Neural cell (in vitro differentiated cells): ENCODE results near the gene KIF21B. TPM values are rescaled to one million over a fixed set of nuclear protein-coding genes. Genes with fewer than 3 reads are reported as not detected.
A peak's percentile ranks its signal among the peaks of the same experiment; 100 is the strongest.

Experiments
- H2AFZ ChIP-seq: fragments of 200-600, 300-800 bp; sonication (generic), shearing (Covaris generic); 2 replicates; pipeline ENCODE4 v1.6.0; 2014; ENCODE audit warnings: low read depth, mild to moderate bottlenecking, antibody characterized with exemption, low read length, moderate library complexity
- H3F3A ChIP-seq: fragments of 200-600 bp; shearing (Covaris generic); 2 replicates; pipeline ENCODE4 v1.6.1; 2016; ENCODE audit warnings: mild to moderate bottlenecking, moderate library complexity, mixed read lengths, antibody characterized with exemption, low read length; ENCODE audit not compliant: insufficient read depth, poor library complexity, severe bottlenecking
- H3K27ac ChIP-seq: fragments of 200-600, 300-800 bp; sonication (generic), shearing (Covaris generic); 2 replicates; pipeline ENCODE4 v1.5.1; 2014; ENCODE audit warnings: mild to moderate bottlenecking, low read length, moderate library complexity
- H3K27me3 ChIP-seq: fragments of 300-800, 200-600 bp; sonication (generic), shearing (Covaris generic); 2 replicates; pipeline ENCODE4 v1.6.0; 2014; ENCODE audit warnings: mild to moderate bottlenecking, low read depth, low read length, moderate library complexity; ENCODE audit not compliant: insufficient read depth
- H3K36me3 ChIP-seq: fragments of 300-800, 200-600 bp; sonication (generic), shearing (Covaris generic); 2 replicates; pipeline ENCODE4 v1.5.1; 2014; ENCODE audit warnings: mild to moderate bottlenecking, antibody characterized with exemption, low read length, moderate library complexity; ENCODE audit not compliant: insufficient read depth
- H3K4me2 ChIP-seq: fragments of 300-800, 200-600 bp; sonication (generic), shearing (Covaris generic); 2 replicates; pipeline ENCODE4 v1.6.0; 2014; ENCODE audit warnings: mild to moderate bottlenecking, low read length
- H3K4me3 ChIP-seq: fragments of 300-800, 200-600 bp; sonication (generic), shearing (Covaris generic); 2 replicates; pipeline ENCODE4 v1.5.1; 2014; ENCODE audit warnings: mild to moderate bottlenecking, low read length, moderate library complexity
- H3K79me2 ChIP-seq: fragments of 200-600 bp; shearing (Covaris generic); replicated peaks from 2 replicates; pipeline ENCODE4 v1.6.0; 2014; ENCODE audit warnings: mild to moderate bottlenecking, low read length, moderate library complexity; ENCODE audit not compliant: insufficient read depth
- H3K9ac ChIP-seq: fragments of 300-800, 200-600 bp; sonication (generic), shearing (Covaris generic); 2 replicates; pipeline ENCODE4 v1.6.1; 2016; ENCODE audit warnings: mild to moderate bottlenecking, low read length, mixed read lengths
- H3K9me2 ChIP-seq: fragments of 200-600 bp; shearing (Covaris generic); 2 replicates; pipeline ENCODE4 v1.6.1; 2016; ENCODE audit warnings: mild to moderate bottlenecking, low read length, mixed read lengths; ENCODE audit not compliant: insufficient read depth
- H3K9me3 ChIP-seq: fragments of 200-600, 300-800 bp; sonication (generic), shearing (Covaris generic); 2 replicates; pipeline ENCODE4 v1.6.1; 2016; ENCODE audit warnings: mild to moderate bottlenecking, mixed run types, low read length, moderate library complexity, mixed read lengths
- H4K20me1 ChIP-seq: fragments of 200-600 bp; shearing (Covaris generic); 2 replicates; pipeline ENCODE4 v1.6.1; 2016; ENCODE audit warnings: mild to moderate bottlenecking, mixed run types; ENCODE audit not compliant: insufficient read depth
- EP300 ChIP-seq: fragments of 450-650 bp; conservative IDR thresholded peaks from 2 replicates; pipeline ENCODE4 v1.6.1; 2014; ENCODE audit warnings: antibody characterized with exemption, mild to moderate bottlenecking, moderate library complexity; ENCODE audit not compliant: poor library complexity, severe bottlenecking
- EZH2 ChIP-seq: fragments of 200-600, 300-800 bp; shearing (Covaris generic), sonication (generic); IDR thresholded peaks from 2 replicates; pipeline ENCODE4 v1.6.1; 2014; ENCODE audit warnings: antibody characterized with exemption, low read length, borderline replicate concordance, mild to moderate bottlenecking; ENCODE audit not compliant: insufficient read depth, poor library complexity, severe bottlenecking
- MXI1 ChIP-seq: fragments of 450-650 bp; conservative IDR thresholded peaks from 2 replicates; pipeline ENCODE4 v1.6.1; 2014; ENCODE audit warnings: antibody characterized with exemption, mild to moderate bottlenecking; ENCODE audit not compliant: poor library complexity, severe bottlenecking
- POLR2AphosphoS5 ChIP-seq: IDR thresholded peaks from 2 replicates; pipeline ENCODE4 v1.6.1; 2012
- RAD21 ChIP-seq: fragments of 450-650 bp; conservative IDR thresholded peaks from 2 replicates; pipeline ENCODE4 v1.6.1; 2014; ENCODE audit warnings: antibody characterized with exemption, mild to moderate bottlenecking, moderate library complexity
- SMC3 ChIP-seq: fragments of 450-650 bp; conservative IDR thresholded peaks from 2 replicates; pipeline ENCODE4 v1.6.1; 2014; ENCODE audit warnings: antibody characterized with exemption, mild to moderate bottlenecking, moderate library complexity; ENCODE audit not compliant: poor library complexity
- TAF1 ChIP-seq: IDR thresholded peaks from 2 replicates; pipeline ENCODE4 v1.6.1; 2012; ENCODE audit warnings: low read depth
- polyA plus RNA-seq: library from polyadenylated mRNA; depleted of rRNA; stranded (reverse); fragments of >200 nt; gene quantifications from 2 replicates; pipeline ENCODE4 v1.2.3, GENCODE V29; 2014
- TF ChIP-seq, protein P1 (sequence below): fragments of 450-650 bp; IDR thresholded peaks from 2 replicates; pipeline ENCODE4 v1.5.1; 2014; ENCODE audit warnings: antibody characterized with exemption, mild to moderate bottlenecking, moderate library complexity; ENCODE audit not compliant: poor library complexity, severe bottlenecking
- TF ChIP-seq, protein P2 (sequence below): IDR thresholded peaks from 2 replicates; pipeline ENCODE4 v1.6.1; 2012; ENCODE audit warnings: borderline replicate concordance

KIF21B gene
- polyA plus RNA-seq, 1 donor from 2014 or later = 53.7 TPM

DNA sequence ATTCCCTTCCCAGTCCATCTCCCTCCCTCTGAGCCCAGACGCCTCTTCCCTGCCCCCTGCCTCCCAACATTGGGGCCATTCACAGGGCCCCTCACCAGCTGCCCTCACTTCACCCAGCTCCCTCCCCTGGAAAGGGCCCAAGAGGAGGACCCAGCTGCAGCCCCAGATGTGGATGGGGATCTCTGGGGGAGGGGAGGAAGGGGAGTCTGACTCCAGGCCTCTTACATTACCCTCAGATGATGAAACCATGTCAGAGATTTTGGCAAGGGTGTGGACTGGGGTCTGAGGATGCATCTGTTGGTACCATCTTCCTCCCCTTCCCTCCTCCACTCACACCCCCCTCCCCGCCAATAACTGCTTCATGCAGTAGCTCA is 1.1 kb upstream of the KIF21B start:
- Histone ChIP-seq H3K9me3 (no peaks in the 10 kb centered on the region), H3K4me2 (peak overlapping the region; percentile 69), H3K79me2 (peaks cover 42% of the 10 kb centered on the region), H3K4me3 (peak overlapping the region; percentile 62), H3K9ac (peak overlapping the region; percentile 55), H2AFZ (no peak overlapping the region), H3F3A (no peaks in the 10 kb centered on the region), H3K9me2 (no peaks in the 10 kb centered on the region), H3K27me3 (no peaks in the 10 kb centered on the region), H4K20me1 (peaks cover 12% of the 10 kb centered on the region), H3K27ac (no peak overlapping the region), H3K36me3 (no peaks in the 10 kb centered on the region)
- TF ChIP-seq, protein P1, sequence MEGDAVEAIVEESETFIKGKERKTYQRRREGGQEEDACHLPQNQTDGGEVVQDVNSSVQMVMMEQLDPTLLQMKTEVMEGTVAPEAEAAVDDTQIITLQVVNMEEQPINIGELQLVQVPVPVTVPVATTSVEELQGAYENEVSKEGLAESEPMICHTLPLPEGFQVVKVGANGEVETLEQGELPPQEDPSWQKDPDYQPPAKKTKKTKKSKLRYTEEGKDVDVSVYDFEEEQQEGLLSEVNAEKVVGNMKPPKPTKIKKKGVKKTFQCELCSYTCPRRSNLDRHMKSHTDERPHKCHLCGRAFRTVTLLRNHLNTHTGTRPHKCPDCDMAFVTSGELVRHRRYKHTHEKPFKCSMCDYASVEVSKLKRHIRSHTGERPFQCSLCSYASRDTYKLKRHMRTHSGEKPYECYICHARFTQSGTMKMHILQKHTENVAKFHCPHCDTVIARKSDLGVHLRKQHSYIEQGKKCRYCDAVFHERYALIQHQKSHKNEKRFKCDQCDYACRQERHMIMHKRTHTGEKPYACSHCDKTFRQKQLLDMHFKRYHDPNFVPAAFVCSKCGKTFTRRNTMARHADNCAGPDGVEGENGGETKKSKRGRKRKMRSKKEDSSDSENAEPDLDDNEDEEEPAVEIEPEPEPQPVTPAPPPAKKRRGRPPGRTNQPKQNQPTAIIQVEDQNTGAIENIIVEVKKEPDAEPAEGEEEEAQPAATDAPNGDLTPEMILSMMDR = no peak
- TF ChIP-seq POLR2AphosphoS5 (no peak), EP300 (no peak), MXI1 (no peak), TAF1 (no peak), SMC3 (no peak), EZH2 (no peak), RAD21 (no peak)
- TF ChIP-seq, protein P2, sequence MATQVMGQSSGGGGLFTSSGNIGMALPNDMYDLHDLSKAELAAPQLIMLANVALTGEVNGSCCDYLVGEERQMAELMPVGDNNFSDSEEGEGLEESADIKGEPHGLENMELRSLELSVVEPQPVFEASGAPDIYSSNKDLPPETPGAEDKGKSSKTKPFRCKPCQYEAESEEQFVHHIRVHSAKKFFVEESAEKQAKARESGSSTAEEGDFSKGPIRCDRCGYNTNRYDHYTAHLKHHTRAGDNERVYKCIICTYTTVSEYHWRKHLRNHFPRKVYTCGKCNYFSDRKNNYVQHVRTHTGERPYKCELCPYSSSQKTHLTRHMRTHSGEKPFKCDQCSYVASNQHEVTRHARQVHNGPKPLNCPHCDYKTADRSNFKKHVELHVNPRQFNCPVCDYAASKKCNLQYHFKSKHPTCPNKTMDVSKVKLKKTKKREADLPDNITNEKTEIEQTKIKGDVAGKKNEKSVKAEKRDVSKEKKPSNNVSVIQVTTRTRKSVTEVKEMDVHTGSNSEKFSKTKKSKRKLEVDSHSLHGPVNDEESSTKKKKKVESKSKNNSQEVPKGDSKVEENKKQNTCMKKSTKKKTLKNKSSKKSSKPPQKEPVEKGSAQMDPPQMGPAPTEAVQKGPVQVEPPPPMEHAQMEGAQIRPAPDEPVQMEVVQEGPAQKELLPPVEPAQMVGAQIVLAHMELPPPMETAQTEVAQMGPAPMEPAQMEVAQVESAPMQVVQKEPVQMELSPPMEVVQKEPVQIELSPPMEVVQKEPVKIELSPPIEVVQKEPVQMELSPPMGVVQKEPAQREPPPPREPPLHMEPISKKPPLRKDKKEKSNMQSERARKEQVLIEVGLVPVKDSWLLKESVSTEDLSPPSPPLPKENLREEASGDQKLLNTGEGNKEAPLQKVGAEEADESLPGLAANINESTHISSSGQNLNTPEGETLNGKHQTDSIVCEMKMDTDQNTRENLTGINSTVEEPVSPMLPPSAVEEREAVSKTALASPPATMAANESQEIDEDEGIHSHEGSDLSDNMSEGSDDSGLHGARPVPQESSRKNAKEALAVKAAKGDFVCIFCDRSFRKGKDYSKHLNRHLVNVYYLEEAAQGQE = no peak

DNA sequence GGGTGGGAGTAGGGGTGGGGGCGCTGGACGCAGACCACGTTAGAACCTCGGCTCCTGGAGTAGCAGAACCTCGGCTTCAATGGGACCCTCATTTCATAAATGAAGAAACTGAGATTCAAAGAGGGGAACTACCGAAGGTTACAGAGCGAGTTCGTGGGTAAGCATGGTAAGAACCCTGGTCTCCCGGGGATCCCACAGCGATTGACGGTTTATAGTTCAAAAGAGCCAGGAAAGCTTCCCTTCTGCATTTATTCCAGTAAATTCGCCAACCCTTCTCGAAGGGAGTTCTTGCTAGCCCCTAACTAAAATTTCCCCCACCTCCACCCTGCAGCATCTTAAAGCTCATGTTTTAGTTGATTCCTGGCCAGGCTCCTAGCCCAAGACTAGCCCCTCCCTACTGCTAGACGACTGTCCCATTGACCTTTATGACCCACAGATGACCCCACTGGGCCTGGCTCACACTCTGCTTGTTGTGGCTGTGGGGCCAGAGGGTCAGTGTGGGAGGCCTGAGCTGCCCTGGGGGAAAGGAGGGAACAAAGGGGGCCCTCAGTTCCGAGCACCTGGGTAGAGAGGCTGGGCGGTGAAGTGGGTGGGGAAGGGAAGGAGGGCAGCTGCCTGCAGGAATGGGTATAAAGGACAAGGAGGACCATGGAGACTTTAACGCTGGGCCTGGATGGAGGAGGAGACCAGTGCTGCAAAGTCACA is 558 bp upstream of the KIF21B start:
- H3K27ac ChIP-seq = peak overlapping the region; percentile 63
- H2AFZ ChIP-seq = no peak overlapping the region
- TF ChIP-seq RAD21 = peak; percentile 8
- TF ChIP-seq, protein P2 = no peak
- peak overlapping the region; percentile 69 for H3K4me2 ChIP-seq
- H4K20me1 ChIP-seq = peaks cover 17% of the 10 kb centered on the region
- H3K36me3 ChIP-seq = no peaks in the 10 kb centered on the region
- peak overlapping the region; percentile 55 for H3K9ac ChIP-seq
- peaks cover 48% of the 10 kb centered on the region for H3K79me2 ChIP-seq
- no peaks in the 10 kb centered on the region for H3F3A ChIP-seq
- H3K9me2 ChIP-seq = no peaks in the 10 kb centered on the region
- peak overlapping the region; percentile 62 for H3K4me3 ChIP-seq
- H3K27me3 ChIP-seq = no peaks in the 10 kb centered on the region
- H3K9me3 ChIP-seq = no peaks in the 10 kb centered on the region
